Memory B cell (primary cell): Measurements from ENCODE around the gene FMN1.

ENCODE experiments used
- ATAC-seq: fragments of 150-1000 bp; cut with Tn5 transposase; 2 replicates; pipeline ENCODE4 v1.10.0; 2021; ENCODE audit warnings: low read depth, mild to moderate bottlenecking, moderate library complexity
- DNase-seq, 2 donors: peaks; one replicate each; pipeline ENCODE4 v3.0.0; 2022; ENCODE audit warnings: low spot score in 2 of 2
- H3K27ac Mint-ChIP-seq: one replicate; pipeline ENCODE4 v1.8.0; 2022; ENCODE audit warnings: mild to moderate bottlenecking, moderate library complexity, mixed read lengths
- H3K27me3 Mint-ChIP-seq: one replicate; pipeline ENCODE4 v1.8.0; 2022; ENCODE audit warnings: mixed read lengths
- H3K36me3 Mint-ChIP-seq: one replicate; pipeline ENCODE4 v1.8.0; 2022; ENCODE audit warnings: mild to moderate bottlenecking, mixed read lengths
- H3K4me1 Mint-ChIP-seq: one replicate; pipeline ENCODE4 v1.8.0; 2022; ENCODE audit warnings: mixed read lengths
- H3K4me3 Mint-ChIP-seq: one replicate; pipeline ENCODE4 v1.8.0; 2022; ENCODE audit warnings: mild to moderate bottlenecking, moderate library complexity, mixed read lengths
- H3K9me3 Mint-ChIP-seq: one replicate; pipeline ENCODE4 v1.8.0; 2022; ENCODE audit warnings: mixed read lengths

FMN1 gene

GRCh38 chr15:33182926-33183325 lies 11.6 kb downstream of the FMN1 start:
- peaks cover 1% of the 10 kb centered on the region for H3K27me3 Mint-ChIP-seq
- H3K9me3 Mint-ChIP-seq = no peaks in the 10 kb centered on the region
- H3K27ac Mint-ChIP-seq = no peak overlapping the region
- no peak for DNase-seq
- no peak for ATAC-seq
- no peak overlapping the region for H3K4me3 Mint-ChIP-seq
- H3K4me1 Mint-ChIP-seq = no peaks in the 10 kb centered on the region
- no peaks in the 10 kb centered on the region for H3K36me3 Mint-ChIP-seq

GRCh38 chr15:33182278-33182905 lies 12.1 kb downstream of the FMN1 start:
- Mint-ChIP-seq H3K4me3 (no peak overlapping the region), H3K27ac (no peak overlapping the region), H3K4me1 (no peaks in the 10 kb centered on the region), H3K9me3 (no peaks in the 10 kb centered on the region), H3K27me3 (peaks cover 1% of the 10 kb centered on the region), H3K36me3 (no peaks in the 10 kb centered on the region)
- ATAC-seq (no peak), DNase-seq (no peak)

GRCh38 chr15:33179874-33180273 lies 14.6 kb downstream of the FMN1 start:
- no peak overlapping the region for H3K27ac Mint-ChIP-seq
- no peaks in the 10 kb centered on the region for H3K36me3 Mint-ChIP-seq
- DNase-seq = no peak
- no peak overlapping the region for H3K4me3 Mint-ChIP-seq
- H3K4me1 Mint-ChIP-seq = no peaks in the 10 kb centered on the region
- H3K27me3 Mint-ChIP-seq = no peaks in the 10 kb centered on the region
- H3K9me3 Mint-ChIP-seq = no peaks in the 10 kb centered on the region
- ATAC-seq = no peak

GRCh38 chr15:33171202-33171601 lies 23.3 kb downstream of the FMN1 start:
- no peak for DNase-seq
- H3K27me3 Mint-ChIP-seq = peaks cover 4% of the 10 kb centered on the region
- H3K36me3 Mint-ChIP-seq = no peaks in the 10 kb centered on the region
- ATAC-seq = no peak
- H3K9me3 Mint-ChIP-seq = peaks cover 2% of the 10 kb centered on the region
- H3K4me3 Mint-ChIP-seq = no peak overlapping the region
- H3K27ac Mint-ChIP-seq = no peak overlapping the region
- no peaks in the 10 kb centered on the region for H3K4me1 Mint-ChIP-seq

GRCh38 chr15:33169625-33170024 lies 24.9 kb downstream of the FMN1 start:
- no peaks in the 10 kb centered on the region for H3K36me3 Mint-ChIP-seq
- no peak overlapping the region for H3K27ac Mint-ChIP-seq
- H3K4me1 Mint-ChIP-seq = no peaks in the 10 kb centered on the region
- ATAC-seq (no peak), DNase-seq (no peak)
- H3K4me3 Mint-ChIP-seq = no peak overlapping the region
- peaks cover 4% of the 10 kb centered on the region for H3K27me3 Mint-ChIP-seq
- H3K9me3 Mint-ChIP-seq = peaks cover 2% of the 10 kb centered on the region

GRCh38 chr15:33168444-33168843 lies 26.1 kb downstream of the FMN1 start:
- Mint-ChIP-seq H3K4me3 (no peak overlapping the region), H3K36me3 (no peaks in the 10 kb centered on the region), H3K27me3 (peaks cover 6% of the 10 kb centered on the region), H3K27ac (no peak overlapping the region), H3K4me1 (no peaks in the 10 kb centered on the region), H3K9me3 (peaks cover 2% of the 10 kb centered on the region)
- ATAC-seq = no peak
- DNase-seq = no peak

- Mint-ChIP-seq H3K4me1 (peaks cover 3% of the 10 kb centered on the region), H3K36me3 (no peaks in the 10 kb centered on the region), H3K27me3 (peaks cover 10% of the 10 kb centered on the region), H3K9me3 (no peaks in the 10 kb centered on the region), H3K27ac (no peak overlapping the region), H3K4me3 (no peak overlapping the region)
- no peak for DNase-seq
- no peak for ATAC-seq
Observed at GRCh38 chr15:33163816-33164215, 30.7 kb downstream of the FMN1 start.

GRCh38 chr15:33161209-33161608 lies 33.3 kb downstream of the FMN1 start:
- no peak for ATAC-seq
- Mint-ChIP-seq H3K36me3 (no peaks in the 10 kb centered on the region), H3K4me3 (no peak overlapping the region), H3K9me3 (no peaks in the 10 kb centered on the region), H3K27ac (no peak overlapping the region), H3K4me1 (peaks cover 3% of the 10 kb centered on the region), H3K27me3 (peaks cover 14% of the 10 kb centered on the region)
- DNase-seq = no peak

GRCh38 chr15:33160581-33161165 lies 33.8 kb downstream of the FMN1 start:
- Mint-ChIP-seq H3K4me1 (peaks cover 3% of the 10 kb centered on the region), H3K27me3 (peaks cover 14% of the 10 kb centered on the region), H3K36me3 (no peaks in the 10 kb centered on the region), H3K27ac (no peak overlapping the region), H3K4me3 (no peak overlapping the region), H3K9me3 (no peaks in the 10 kb centered on the region)
- ATAC-seq (no peak), DNase-seq (no peak)

- DNase-seq = no peak
- ATAC-seq = no peak
- peaks cover 3% of the 10 kb centered on the region for H3K4me1 Mint-ChIP-seq
Observed at GRCh38 chr15:33159726-33160453, 34.6 kb downstream of the FMN1 start.

GRCh38 chr15:33158366-33158765 lies 36.1 kb downstream of the FMN1 start:
- Mint-ChIP-seq H3K27me3 (peaks cover 12% of the 10 kb centered on the region), H3K27ac (no peak overlapping the region), H3K4me1 (peaks cover 3% of the 10 kb centered on the region), H3K4me3 (no peak overlapping the region), H3K36me3 (no peaks in the 10 kb centered on the region), H3K9me3 (no peaks in the 10 kb centered on the region)
- DNase-seq (no peak), ATAC-seq (no peak)

More at GRCh38 chr15:33159726-33160453, 34.6 kb downstream of the FMN1 start:
- no peak overlapping the region for H3K27ac Mint-ChIP-seq
- H3K9me3 Mint-ChIP-seq = no peaks in the 10 kb centered on the region
- H3K36me3 Mint-ChIP-seq = no peaks in the 10 kb centered on the region
- H3K27me3 Mint-ChIP-seq = peaks cover 14% of the 10 kb centered on the region
- no peak overlapping the region for H3K4me3 Mint-ChIP-seq

- no peak for DNase-seq
- H3K4me3 Mint-ChIP-seq = no peak overlapping the region
- no peak overlapping the region for H3K27ac Mint-ChIP-seq
- peaks cover 11% of the 10 kb centered on the region for H3K27me3 Mint-ChIP-seq
- no peaks in the 10 kb centered on the region for H3K36me3 Mint-ChIP-seq
- no peaks in the 10 kb centered on the region for H3K9me3 Mint-ChIP-seq
- no peak for ATAC-seq
- peaks cover 3% of the 10 kb centered on the region for H3K4me1 Mint-ChIP-seq
Observed at GRCh38 chr15:33157371-33158037, 37.0 kb downstream of the FMN1 start.

- Mint-ChIP-seq H3K27ac (no peak overlapping the region), H3K27me3 (peaks cover 8% of the 10 kb centered on the region), H3K4me3 (no peak overlapping the region), H3K4me1 (peaks cover 3% of the 10 kb centered on the region), H3K36me3 (no peaks in the 10 kb centered on the region), H3K9me3 (no peaks in the 10 kb centered on the region)
- ATAC-seq = no peak
- no peak for DNase-seq
Observed at GRCh38 chr15:33155691-33156420, 38.7 kb downstream of the FMN1 start.
